ENCODE results near the gene ETS1. TPM values are rescaled to one million over a fixed set of nuclear protein-coding genes. Genes with fewer than 3 reads are reported as not detected.

ETS1 gene
- total RNA-seq, 1 donor from 2014 or later: 115 TPM

- Mint-ChIP-seq H3K36me3 (ENCODE audit: low read depth) (peaks cover 30% of the 10 kb centered on the region), H3K27ac (ENCODE audit: unreplicated experiment) (peak overlapping the region; percentile 85), H3K4me3 (ENCODE audit: unreplicated experiment) (no peak overlapping the region), H3K9me3 (ENCODE audit: low read depth) (no peaks in the 10 kb centered on the region), H3K27me3 (ENCODE audit: low read depth) (no peaks in the 10 kb centered on the region), H3K4me1 (ENCODE audit: low read depth) (peaks cover 68% of the 10 kb centered on the region)
- DNase-seq (ENCODE audit: low spot score): no peak
- no peak for TF ChIP-seq CTCF (IDR thresholded peaks at IDR 0.05)
Measured at GRCh38 chr11:128492903-128493569, 94.3 kb downstream of the ETS1 start.

- Mint-ChIP-seq H3K4me3 (ENCODE audit: unreplicated experiment) (no peak overlapping the region), H3K4me1 (ENCODE audit: low read depth) (peaks cover 62% of the 10 kb centered on the region), H3K27ac (ENCODE audit: unreplicated experiment) (peak overlapping the region; percentile 69), H3K27me3 (ENCODE audit: low read depth) (no peaks in the 10 kb centered on the region), H3K9me3 (ENCODE audit: low read depth) (no peaks in the 10 kb centered on the region), H3K36me3 (ENCODE audit: low read depth) (peaks cover 31% of the 10 kb centered on the region)
- TF ChIP-seq CTCF (IDR thresholded peaks at IDR 0.05): no peak
- no peak for DNase-seq (ENCODE audit: low spot score)
Measured at GRCh38 chr11:128492461-128492860, 94.9 kb downstream of the ETS1 start.

- peaks cover 51% of the 10 kb centered on the region for H3K4me1 Mint-ChIP-seq (ENCODE audit: low read depth)
- TF ChIP-seq CTCF (IDR thresholded peaks at IDR 0.05): no peak
- no peak overlapping the region for H3K4me3 Mint-ChIP-seq (ENCODE audit: unreplicated experiment)
- H3K27ac Mint-ChIP-seq (ENCODE audit: unreplicated experiment): peak overlapping the region; percentile 67
- H3K27me3 Mint-ChIP-seq (ENCODE audit: low read depth): no peaks in the 10 kb centered on the region
- no peak for DNase-seq (ENCODE audit: low spot score)
- H3K36me3 Mint-ChIP-seq (ENCODE audit: low read depth): peaks cover 37% of the 10 kb centered on the region
- H3K9me3 Mint-ChIP-seq (ENCODE audit: low read depth): no peaks in the 10 kb centered on the region
Measured at GRCh38 chr11:128491195-128491936, 96.0 kb downstream of the ETS1 start.

GRCh38 chr11:128490092-128490491 lies 97.3 kb downstream of the ETS1 start:
- TF ChIP-seq CTCF (IDR thresholded peaks at IDR 0.05): no peak
- H3K27me3 Mint-ChIP-seq (ENCODE audit: low read depth): no peaks in the 10 kb centered on the region
- H3K27ac Mint-ChIP-seq (ENCODE audit: unreplicated experiment): no peak overlapping the region
- H3K36me3 Mint-ChIP-seq (ENCODE audit: low read depth): peaks cover 49% of the 10 kb centered on the region
- no peaks in the 10 kb centered on the region for H3K9me3 Mint-ChIP-seq (ENCODE audit: low read depth)
- no peak overlapping the region for H3K4me3 Mint-ChIP-seq (ENCODE audit: unreplicated experiment)
- peaks cover 38% of the 10 kb centered on the region for H3K4me1 Mint-ChIP-seq (ENCODE audit: low read depth)
- DNase-seq (ENCODE audit: low spot score): no peak

- no peak for TF ChIP-seq CTCF (IDR thresholded peaks at IDR 0.05)
- no peak overlapping the region for H3K4me3 Mint-ChIP-seq (ENCODE audit: unreplicated experiment)
Measured at GRCh38 chr11:128488471-128488870, 98.9 kb downstream of the ETS1 start.

More at GRCh38 chr11:128488471-128488870, 98.9 kb downstream of the ETS1 start:
- H3K27me3 Mint-ChIP-seq (ENCODE audit: low read depth): no peaks in the 10 kb centered on the region
- peaks cover 62% of the 10 kb centered on the region for H3K36me3 Mint-ChIP-seq (ENCODE audit: low read depth)
- DNase-seq (ENCODE audit: low spot score): no peak
- H3K27ac Mint-ChIP-seq (ENCODE audit: unreplicated experiment): no peak overlapping the region
- H3K9me3 Mint-ChIP-seq (ENCODE audit: low read depth): no peaks in the 10 kb centered on the region
- peaks cover 28% of the 10 kb centered on the region for H3K4me1 Mint-ChIP-seq (ENCODE audit: low read depth)
